GM21390 (cell line): ENCODE measurements around the gene FAM186B.

Experiments
- ATAC-seq: cut with Tn5 transposase; IDR thresholded peaks from one replicate; pipeline ENCODE4 v1.9.1; 2021; ENCODE audit not compliant: unreplicated experiment

Gene FAM186B

GRCh38 chr12:49554266-49554665 is 51.2 kb downstream of the FAM186B start:
- no peak for ATAC-seq

GRCh38 chr12:49553512-49554088 is 51.8 kb downstream of the FAM186B start:
- no peak for ATAC-seq

GRCh38 chr12:49552899-49553298 is 52.5 kb downstream of the FAM186B start:
- ATAC-seq = no peak

- no peak for ATAC-seq
These were observed 53.0 kb downstream of the FAM186B start for GRCh38 chr12:49552425-49552824.

- ATAC-seq = no peak
These were observed 53.4 kb downstream of the FAM186B start for GRCh38 chr12:49552014-49552413.

- ATAC-seq = no peak
These were observed 54.7 kb downstream of the FAM186B start for GRCh38 chr12:49550693-49551252.

- no peak for ATAC-seq
These were observed 55.4 kb downstream of the FAM186B start for GRCh38 chr12:49549735-49550692.

- no peak for ATAC-seq
These were observed 56.4 kb downstream of the FAM186B start for GRCh38 chr12:49548822-49549648.

- no peak for ATAC-seq
These were observed 57.0 kb downstream of the FAM186B start for GRCh38 chr12:49548481-49548821.

GRCh38 chr12:49547090-49547690 is 58.2 kb downstream of the FAM186B start:
- no peak for ATAC-seq

GRCh38 chr12:49546481-49546880 is 59.0 kb downstream of the FAM186B start:
- no peak for ATAC-seq

GRCh38 chr12:49545815-49546214 is 59.6 kb downstream of the FAM186B start:
- no peak for ATAC-seq

- ATAC-seq = no peak
These were observed 61.3 kb downstream of the FAM186B start for GRCh38 chr12:49543914-49544815.

- ATAC-seq = no peak
These were observed 62.1 kb downstream of the FAM186B start for GRCh38 chr12:49543221-49543913.

GRCh38 chr12:49542592-49543160 is 62.8 kb downstream of the FAM186B start:
- no peak for ATAC-seq

GRCh38 chr12:49541911-49542505 is 63.4 kb downstream of the FAM186B start:
- no peak for ATAC-seq

GRCh38 chr12:49541140-49541861 is 64.1 kb downstream of the FAM186B start:
- no peak for ATAC-seq
